K562 (cell line): ENCODE results near the gene ZNF10. TPM values are rescaled to one million over a fixed set of nuclear protein-coding genes. Genes with fewer than 3 reads are reported as not detected.

Experiments
- ATAC-seq: fragments of 200-7000 bp; cut with Tn5 transposase; 3 replicates; pipeline ENCODE4 v1.9.1; 2020; ENCODE audit warnings: moderate library complexity
- BruUV-seq: library from RNA; stranded (reverse); fragments of 400-500 nt; replicated peaks from 2 replicates; lab custom pipeline; 2021; lab: Mats Ljungman, UMichigan
- CTCF ChIA-PET: fragments of 300-600 bp; formaldehyde crosslinking; extraction: SDS; loops from one replicate; lab custom pipeline; 2021; ENCODE audit warnings: low intra/inter-chr PET ratio; lab: Yijun Ruan, JAX
- POLR2A ChIA-PET: fragments of 300-600, 350-650 bp; sonication (Branson Sonifier 250); formaldehyde crosslinking; extraction: SDS; loops from one replicate; lab custom pipeline; 2021; ENCODE audit warnings: antibody characterized with exemption, inconsistent platforms; lab: Yijun Ruan, JAX
- DNase-seq, 4 experiments: peaks; one replicate each; pipeline versions ENCODE4 v3.0.0 to v3.0.0-alpha.2; 2011 to 2018; ENCODE audit warnings: low spot score in 3 of 4, mixed read lengths in 3 of 4; ENCODE audit errors: extremely low read depth in 1 of 4
- FAIRE-seq: peaks from 2 replicates; lab custom pipeline; 2011; peaks lifted over from hg19 to GRCh38; lab: Jason Lieb, UNC
- H2AFZ ChIP-seq: 2 replicates; pipeline ENCODE4 v1.6.0; 2011; ENCODE audit warnings: low read depth, low read length, control low read depth, inconsistent platforms
- H3K27ac ChIP-seq: fragments of 200-600 bp; 3 replicates; pipeline ENCODE4 v1.8.0; 2011; ENCODE audit warnings: low read depth, mild to moderate bottlenecking, control low read depth, inconsistent platforms, low read length, moderate library complexity, mixed read lengths; ENCODE audit errors: extremely low read depth
- H3K27me3 ChIP-seq, 2 experiments: fragments of 300-600 bp in 1 of 2; 2 replicates in 1 of 2; 3 replicates in 1 of 2; pipeline versions ENCODE4 v1.6.0 to v1.8.0; 2011; ENCODE audit warnings: inconsistent platforms in 2 of 2, low read length in 2 of 2, mild to moderate bottlenecking in 1 of 2, mixed read lengths in 1 of 2, moderate library complexity in 1 of 2; ENCODE audit not compliant: control insufficient read depth in 2 of 2, insufficient read depth in 2 of 2
- H3K36me3 ChIP-seq: fragments of 300-600 bp; 3 replicates; pipeline ENCODE4 v1.8.0; 2011; ENCODE audit warnings: mild to moderate bottlenecking, low read length, inconsistent platforms; ENCODE audit not compliant: control insufficient read depth, insufficient read depth
- H3K4me1 ChIP-seq, 2 experiments: fragments of 200-600 bp in 1 of 2; replicated peaks in 1 of 2; 2 replicates in 1 of 2; 3 replicates in 1 of 2; pipeline versions ENCODE4 v1.5.1 to v1.8.0; 2011; ENCODE audit warnings: inconsistent platforms in 2 of 2, low read length in 2 of 2, mild to moderate bottlenecking in 1 of 2, mixed read lengths in 1 of 2, moderate library complexity in 1 of 2; ENCODE audit not compliant: control insufficient read depth in 2 of 2, insufficient read depth in 2 of 2
- H3K4me2 ChIP-seq: 2 replicates; pipeline ENCODE4 v1.6.1; 2011; ENCODE audit warnings: low read length, control low read depth, inconsistent platforms, mixed read lengths; ENCODE audit not compliant: insufficient read depth
- H3K4me3 ChIP-seq: fragments of 200-600 bp; sonication (generic), shearing (Covaris generic); 2 replicates; pipeline ENCODE4 v1.5.1; 2016; ENCODE audit warnings: control low read depth, inconsistent platforms
- H3K79me2 ChIP-seq: fragments of 200-600 bp; 3 replicates; pipeline ENCODE4 v1.8.0; 2011; ENCODE audit warnings: low read length, inconsistent platforms; ENCODE audit not compliant: control insufficient read depth, insufficient read depth
- H3K9ac ChIP-seq, 2 experiments: 2 replicates each; pipeline versions ENCODE4 v1.6.0 to v1.6.1; 2011; ENCODE audit warnings: low read depth in 2 of 2, low read length in 2 of 2, control low read depth in 1 of 2, inconsistent platforms in 1 of 2, mild to moderate bottlenecking in 1 of 2, mixed read lengths in 1 of 2; ENCODE audit not compliant: insufficient read depth in 1 of 2
- H3K9me1 ChIP-seq: one replicate; pipeline ENCODE4 v1.6.0; 2011; ENCODE audit warnings: inconsistent platforms, mild to moderate bottlenecking, low read length, moderate library complexity; ENCODE audit not compliant: control insufficient read depth, insufficient read depth
- H3K9me3 ChIP-seq: replicated peaks from 2 replicates; pipeline ENCODE4 v1.5.1; 2011; ENCODE audit warnings: low read depth, low read length, inconsistent platforms; ENCODE audit not compliant: control insufficient read depth, insufficient read depth
- H4K20me1 ChIP-seq: replicated peaks from 2 replicates; pipeline ENCODE4 v1.6.1; 2011; ENCODE audit warnings: low read length, inconsistent platforms, mixed read lengths; ENCODE audit not compliant: control insufficient read depth, insufficient read depth
- ATF1 ChIP-seq, 2 experiments: fragments of 450-650 bp in 1 of 2; IDR thresholded peaks; 2 replicates each; pipeline ENCODE4 v1.6.1; 2016; ENCODE audit warnings: missing compliant biosample characterization in 1 of 2, missing genetic modification characterization in 1 of 2
- FOXA1 ChIP-seq: fragments of 450-650 bp; IDR thresholded peaks from 2 replicates; pipeline ENCODE4 v1.6.1; 2016; ENCODE audit warnings: mild to moderate bottlenecking, borderline replicate concordance
- KLF1 ChIP-seq: fragments of 450-650 bp; IDR thresholded peaks from 2 replicates; pipeline ENCODE4 v1.6.1; 2016; ENCODE audit warnings: missing genetic modification characterization, missing compliant biosample characterization
- MCM7 ChIP-seq, 2 experiments: fragments of 450-650 bp; IDR thresholded peaks; 2 replicates each; pipeline ENCODE4 v1.6.1; 2016 to 2018
- NFE2 ChIP-seq: IDR thresholded peaks from 2 replicates; pipeline ENCODE4 v1.6.1; 2014; ENCODE audit warnings: antibody characterized with exemption, low read depth
- POLR3A ChIP-seq: IDR thresholded peaks from 2 replicates; pipeline ENCODE4 v1.6.1; 2011; ENCODE audit warnings: borderline replicate concordance, mild to moderate bottlenecking, moderate library complexity; ENCODE audit not compliant: insufficient read length, insufficient read depth; ENCODE audit errors: extremely low read depth
- ZNF436 ChIP-seq: fragments of 250-450, 450-650 bp; sonication (Bioruptor Pico); formaldehyde crosslinking; IDR thresholded peaks from 2 replicates; pipeline ENCODE4 v1.7.0; 2020; ENCODE audit warnings: mild to moderate bottlenecking
- ZNF696 ChIP-seq: fragments of 250-450 bp; sonication (Bioruptor Pico); conservative IDR thresholded peaks from 2 replicates; pipeline ENCODE4 v1.4.0; 2020; ENCODE audit warnings: mild to moderate bottlenecking, moderate library complexity
- WGBS: fragments of 100-300 bp; shearing (Covaris generic); methylation state at CpG from one replicate; pipeline ENCODE4 v1.1.6; 2016; ENCODE audit warnings: low coverage, mixed read lengths; ENCODE audit not compliant: insufficient coverage; ENCODE audit errors: missing lambda C conversion rate; 5-methylcytosine and 5-hydroxymethylcytosine counted together
- in situ Hi-C: fragments of 300-500 bp; cut with MboI; formaldehyde crosslinking; loops from 4 replicates; pipeline ENCODE4 v1.15.0; 2018; ENCODE audit warnings: inconsistent platforms, mixed read lengths
- intact Hi-C: fragments of 100-400 bp; cut with micrococcal nuclease; formaldehyde crosslinking; loops from 2 replicates; pipeline ENCODE4 v1.14.2; 2022
- polyA plus RNA-seq, 8 experiments: library from polyadenylated mRNA; depleted of rRNA in 4 of 8; stranded (reverse) in 5 of 8; unstranded in 3 of 8; fragments of >200 nt; fragmentation: Nextera tagmentation in 2 of 8; fragmentation: Illumina TruSeq in 1 of 8; extraction: Ambion mirVana in 2 of 8; extraction: Trizol in 1 of 8; gene quantifications; 2 replicates each; pipeline versions ENCODE4 v1.2.1 to v1.2.3, GENCODE V29; 2011 to 2014; ENCODE audit warnings: inconsistent platforms in 1 of 8, missing spikeins in 1 of 8
- total RNA-seq, 7 experiments: library from RNA; depleted of rRNA in 6 of 7; stranded (reverse); fragments of >200 nt in 6 of 7; fragmentation: Illumina TruSeq in 2 of 7; extraction: Trizol in 2 of 7; gene quantifications; 2 replicates each; pipeline versions ENCODE4 v1.2.1 to v1.2.3, GENCODE V29; 2011 to 2021; ENCODE audit warnings: low replicate concordance in 1 of 7
- TF ChIP-seq, protein P1 (sequence below): sonication (generic); formaldehyde crosslinking; IDR thresholded peaks from 2 replicates; pipeline ENCODE4 v1.8.0; 2023; ENCODE audit warnings: missing genetic modification reagents, mild to moderate bottlenecking, borderline replicate concordance
- TF ChIP-seq, protein P2 (sequence below): fragments of 150-350 bp; conservative IDR thresholded peaks from 2 replicates; pipeline ENCODE4 v1.6.1; 2014; ENCODE audit warnings: low read length
- TF ChIP-seq, protein P3 (sequence below): IDR thresholded peaks from 2 replicates; pipeline ENCODE4 v1.6.1; 2011; ENCODE audit warnings: borderline replicate concordance, low read depth, mild to moderate bottlenecking, moderate library complexity, low read length; ENCODE audit not compliant: insufficient read depth, poor library complexity, severe bottlenecking

Gene ZNF10
- total and polyA plus RNA-seq, 9 of the 15 experiments (the other 6 are each of a cell fraction or from before 2014, with no cell fraction given): 3.5 to 5.8 (median 4.9) TPM

DNA sequence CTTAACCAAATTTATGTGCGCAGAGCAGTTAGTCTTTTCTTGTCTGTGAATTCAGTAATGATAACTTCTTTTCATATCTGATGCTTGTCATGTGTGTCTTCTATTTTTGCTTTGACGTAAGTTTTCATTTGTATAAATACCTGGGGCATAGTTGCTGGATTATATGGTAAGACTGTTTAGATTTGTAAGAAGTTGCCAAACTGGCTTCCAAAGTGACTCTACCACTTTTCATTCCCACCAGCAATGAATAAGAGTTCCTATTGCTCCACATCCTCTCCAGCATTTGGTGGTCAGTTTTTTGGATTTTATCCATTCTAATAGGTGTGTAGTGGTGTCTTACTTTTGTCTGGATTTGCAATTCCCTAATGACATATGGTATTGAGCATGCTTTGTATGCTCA lies 59.7 kb downstream of the ZNF10 start (continued):
- TF ChIP-seq, protein P1, sequence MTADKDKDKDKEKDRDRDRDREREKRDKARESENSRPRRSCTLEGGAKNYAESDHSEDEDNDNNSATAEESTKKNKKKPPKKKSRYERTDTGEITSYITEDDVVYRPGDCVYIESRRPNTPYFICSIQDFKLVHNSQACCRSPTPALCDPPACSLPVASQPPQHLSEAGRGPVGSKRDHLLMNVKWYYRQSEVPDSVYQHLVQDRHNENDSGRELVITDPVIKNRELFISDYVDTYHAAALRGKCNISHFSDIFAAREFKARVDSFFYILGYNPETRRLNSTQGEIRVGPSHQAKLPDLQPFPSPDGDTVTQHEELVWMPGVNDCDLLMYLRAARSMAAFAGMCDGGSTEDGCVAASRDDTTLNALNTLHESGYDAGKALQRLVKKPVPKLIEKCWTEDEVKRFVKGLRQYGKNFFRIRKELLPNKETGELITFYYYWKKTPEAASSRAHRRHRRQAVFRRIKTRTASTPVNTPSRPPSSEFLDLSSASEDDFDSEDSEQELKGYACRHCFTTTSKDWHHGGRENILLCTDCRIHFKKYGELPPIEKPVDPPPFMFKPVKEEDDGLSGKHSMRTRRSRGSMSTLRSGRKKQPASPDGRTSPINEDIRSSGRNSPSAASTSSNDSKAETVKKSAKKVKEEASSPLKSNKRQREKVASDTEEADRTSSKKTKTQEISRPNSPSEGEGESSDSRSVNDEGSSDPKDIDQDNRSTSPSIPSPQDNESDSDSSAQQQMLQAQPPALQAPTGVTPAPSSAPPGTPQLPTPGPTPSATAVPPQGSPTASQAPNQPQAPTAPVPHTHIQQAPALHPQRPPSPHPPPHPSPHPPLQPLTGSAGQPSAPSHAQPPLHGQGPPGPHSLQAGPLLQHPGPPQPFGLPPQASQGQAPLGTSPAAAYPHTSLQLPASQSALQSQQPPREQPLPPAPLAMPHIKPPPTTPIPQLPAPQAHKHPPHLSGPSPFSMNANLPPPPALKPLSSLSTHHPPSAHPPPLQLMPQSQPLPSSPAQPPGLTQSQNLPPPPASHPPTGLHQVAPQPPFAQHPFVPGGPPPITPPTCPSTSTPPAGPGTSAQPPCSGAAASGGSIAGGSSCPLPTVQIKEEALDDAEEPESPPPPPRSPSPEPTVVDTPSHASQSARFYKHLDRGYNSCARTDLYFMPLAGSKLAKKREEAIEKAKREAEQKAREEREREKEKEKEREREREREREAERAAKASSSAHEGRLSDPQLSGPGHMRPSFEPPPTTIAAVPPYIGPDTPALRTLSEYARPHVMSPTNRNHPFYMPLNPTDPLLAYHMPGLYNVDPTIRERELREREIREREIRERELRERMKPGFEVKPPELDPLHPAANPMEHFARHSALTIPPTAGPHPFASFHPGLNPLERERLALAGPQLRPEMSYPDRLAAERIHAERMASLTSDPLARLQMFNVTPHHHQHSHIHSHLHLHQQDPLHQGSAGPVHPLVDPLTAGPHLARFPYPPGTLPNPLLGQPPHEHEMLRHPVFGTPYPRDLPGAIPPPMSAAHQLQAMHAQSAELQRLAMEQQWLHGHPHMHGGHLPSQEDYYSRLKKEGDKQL: no peak
- TF ChIP-seq ZNF436 (CRISPR knock-in tag): no peak
- TF ChIP-seq, all 486 proteins: peak for 0

DNA sequence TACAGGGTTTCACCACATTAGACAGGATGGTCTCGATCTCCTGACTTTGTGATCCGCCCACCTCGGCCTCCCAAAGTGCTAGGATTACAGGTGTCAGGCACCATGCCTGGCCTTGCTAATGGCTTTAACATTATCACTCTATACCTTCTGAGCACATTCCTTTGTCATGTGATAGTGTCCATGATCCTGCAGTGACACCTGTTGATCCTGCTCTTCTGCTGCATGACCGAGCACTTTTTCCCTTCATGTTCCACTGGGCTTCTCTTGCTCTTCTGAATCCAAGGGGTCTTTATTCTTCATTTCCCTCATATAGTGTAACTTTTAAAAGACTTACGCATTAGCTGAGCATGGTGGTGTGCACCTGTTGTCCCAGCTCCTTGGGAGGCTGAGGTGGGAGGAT lies 62.4 kb downstream of the ZNF10 start:
- ATAC-seq (no peak), DNase-seq (no peak), FAIRE-seq (no peak)
- Histone ChIP-seq H3K36me3 (peaks cover 64% of the 10 kb centered on the region), H4K20me1 (no peaks in the 10 kb centered on the region), H3K4me2 (no peak overlapping the region), H3K9ac (no peak overlapping the region), H3K27me3 (no peaks in the 10 kb centered on the region), H2AFZ (no peak overlapping the region), H3K79me2 (no peaks in the 10 kb centered on the region), H3K4me3 (no peak overlapping the region), H3K27ac (no peak overlapping the region), H3K9me1 (no peaks in the 10 kb centered on the region), H3K9me3 (peaks cover 22% of the 10 kb centered on the region), H3K4me1 (no peaks in the 10 kb centered on the region)
- BruUV-seq: no TSS peak
- in situ Hi-C loops: no loop called here
- POLR2A ChIA-PET: interaction anchor here (1.2 kb wide), 1 partner anchor 12 kb away, joined by 3 read pairs; the partner anchor contains the start of gene ZNF268
- intact Hi-C loops: no loop called here
- CTCF ChIA-PET: no interaction called here
- 92% methylated on average over 5 of the region's 5 CpGs for WGBS
- TF ChIP-seq, protein P2, sequence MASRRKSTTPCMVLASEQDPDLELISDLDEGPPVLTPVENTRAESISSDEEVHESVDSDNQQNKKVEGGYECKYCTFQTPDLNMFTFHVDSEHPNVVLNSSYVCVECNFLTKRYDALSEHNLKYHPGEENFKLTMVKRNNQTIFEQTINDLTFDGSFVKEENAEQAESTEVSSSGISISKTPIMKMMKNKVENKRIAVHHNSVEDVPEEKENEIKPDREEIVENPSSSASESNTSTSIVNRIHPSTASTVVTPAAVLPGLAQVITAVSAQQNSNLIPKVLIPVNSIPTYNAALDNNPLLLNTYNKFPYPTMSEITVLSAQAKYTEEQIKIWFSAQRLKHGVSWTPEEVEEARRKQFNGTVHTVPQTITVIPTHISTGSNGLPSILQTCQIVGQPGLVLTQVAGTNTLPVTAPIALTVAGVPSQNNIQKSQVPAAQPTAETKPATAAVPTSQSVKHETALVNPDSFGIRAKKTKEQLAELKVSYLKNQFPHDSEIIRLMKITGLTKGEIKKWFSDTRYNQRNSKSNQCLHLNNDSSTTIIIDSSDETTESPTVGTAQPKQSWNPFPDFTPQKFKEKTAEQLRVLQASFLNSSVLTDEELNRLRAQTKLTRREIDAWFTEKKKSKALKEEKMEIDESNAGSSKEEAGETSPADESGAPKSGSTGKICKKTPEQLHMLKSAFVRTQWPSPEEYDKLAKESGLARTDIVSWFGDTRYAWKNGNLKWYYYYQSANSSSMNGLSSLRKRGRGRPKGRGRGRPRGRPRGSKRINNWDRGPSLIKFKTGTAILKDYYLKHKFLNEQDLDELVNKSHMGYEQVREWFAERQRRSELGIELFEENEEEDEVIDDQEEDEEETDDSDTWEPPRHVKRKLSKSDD: no peak
- TF ChIP-seq FOXA1: no peak
- no peak for TF ChIP-seq NFE2
- no peak for TF ChIP-seq KLF1 (tag)
- TF ChIP-seq POLR3A: no peak
- TF ChIP-seq ZNF696: no peak
- TF ChIP-seq, protein P3, sequence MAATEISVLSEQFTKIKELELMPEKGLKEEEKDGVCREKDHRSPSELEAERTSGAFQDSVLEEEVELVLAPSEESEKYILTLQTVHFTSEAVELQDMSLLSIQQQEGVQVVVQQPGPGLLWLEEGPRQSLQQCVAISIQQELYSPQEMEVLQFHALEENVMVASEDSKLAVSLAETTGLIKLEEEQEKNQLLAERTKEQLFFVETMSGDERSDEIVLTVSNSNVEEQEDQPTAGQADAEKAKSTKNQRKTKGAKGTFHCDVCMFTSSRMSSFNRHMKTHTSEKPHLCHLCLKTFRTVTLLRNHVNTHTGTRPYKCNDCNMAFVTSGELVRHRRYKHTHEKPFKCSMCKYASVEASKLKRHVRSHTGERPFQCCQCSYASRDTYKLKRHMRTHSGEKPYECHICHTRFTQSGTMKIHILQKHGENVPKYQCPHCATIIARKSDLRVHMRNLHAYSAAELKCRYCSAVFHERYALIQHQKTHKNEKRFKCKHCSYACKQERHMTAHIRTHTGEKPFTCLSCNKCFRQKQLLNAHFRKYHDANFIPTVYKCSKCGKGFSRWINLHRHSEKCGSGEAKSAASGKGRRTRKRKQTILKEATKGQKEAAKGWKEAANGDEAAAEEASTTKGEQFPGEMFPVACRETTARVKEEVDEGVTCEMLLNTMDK: no peak
- TF ChIP-seq MCM7 (IDR thresholded peaks at IDR 0.05): no peak
- TF ChIP-seq ATF1 (CRISPR knock-in tag; IDR thresholded peaks at IDR 0.05): no peak
- no peak for TF ChIP-seq ATF1 (tag; IDR thresholded peaks at IDR 0.05)
